ENCODE measurements around the gene RCAN2. TPM values are rescaled to one million over a fixed set of nuclear protein-coding genes. Genes with fewer than 3 reads are reported as not detected.

Gene RCAN2
- total and polyA plus RNA-seq, 8 donors, result 1.7 to 19.0 (median 3.4) TPM

GRCh38 chr6:46444772-46445454 is 46.3 kb downstream of the RCAN2 start:
- Histone ChIP-seq H3K27ac (no peak overlapping the region), H3K36me3 (no peaks in the 10 kb centered on the region), H3K9me3 (no peaks in the 10 kb centered on the region), H3K4me3 (no peak overlapping the region), H3K4me1 (peaks cover 0 to 4% (median 0%) of the 10 kb centered on the region in 3 donors), H3K27me3 (no peaks in the 10 kb centered on the region)
- no peak for TF ChIP-seq CTCF (IDR thresholded peaks at IDR 0.05)
- peak in 1 of 6 donors; percentile 53 for DNase-seq
- intact Hi-C loops (cut with DNase I), result no loop called here
- WGBS, 2 donors, result 76 to 92% methylated on average over 3 of the region's 3 CpGs
- FAIRE-seq, result no peak
- no peak for ATAC-seq

- FAIRE-seq, result no peak
- WGBS, 2 donors, result 85 to 88% methylated on average over 3 of the region's 3 CpGs
- intact Hi-C loops (cut with DNase I), result no loop called here
Measured at GRCh38 chr6:46443623-46444022, 47.6 kb downstream of the RCAN2 start.

GRCh38 chr6:46440641-46441040 is 50.6 kb downstream of the RCAN2 start:
- Histone ChIP-seq H3K27me3 (no peaks in the 10 kb centered on the region), H3K9me3 (no peaks in the 10 kb centered on the region), H3K4me1 (peaks cover 0 to 4% (median 0%) of the 10 kb centered on the region in 3 donors), H3K4me3 (no peak overlapping the region), H3K27ac (no peak overlapping the region), H3K36me3 (no peaks in the 10 kb centered on the region)
- WGBS, 2 donors, result 33 to 38% methylated on average over 1 of the region's 1 CpG
- FAIRE-seq (no peak), ATAC-seq (no peak), DNase-seq (no peak)
- intact Hi-C loops (cut with DNase I), result no loop called here
- TF ChIP-seq CTCF (IDR thresholded peaks at IDR 0.05), result no peak

More at GRCh38 chr6:46443623-46444022, 47.6 kb downstream of the RCAN2 start:
- Histone ChIP-seq H3K27me3 (no peaks in the 10 kb centered on the region), H3K36me3 (no peaks in the 10 kb centered on the region), H3K9me3 (no peaks in the 10 kb centered on the region), H3K27ac (no peak overlapping the region), H3K4me1 (peaks cover 0 to 4% (median 0%) of the 10 kb centered on the region in 3 donors), H3K4me3 (no peak overlapping the region)
- ATAC-seq (no peak), DNase-seq (no peak)
- no peak for TF ChIP-seq CTCF (IDR thresholded peaks at IDR 0.05)

GRCh38 chr6:46440141-46440540 is 51.1 kb downstream of the RCAN2 start:
- no peak for TF ChIP-seq CTCF (IDR thresholded peaks at IDR 0.05)
- H3K27ac ChIP-seq, result no peak overlapping the region
- 76 to 77% methylated on average over 2 of the region's 2 CpGs for WGBS, 2 donors
- no peak overlapping the region for H3K4me3 ChIP-seq
- no peaks in the 10 kb centered on the region for H3K9me3 ChIP-seq
- intact Hi-C loops (cut with DNase I), result no loop called here
- no peaks in the 10 kb centered on the region for H3K27me3 ChIP-seq
- FAIRE-seq (no peak), DNase-seq (no peak), ATAC-seq (no peak)
- H3K36me3 ChIP-seq, result no peaks in the 10 kb centered on the region
- H3K4me1 ChIP-seq, result peaks cover 0 to 4% (median 0%) of the 10 kb centered on the region in 3 donors

- Histone ChIP-seq H3K9me3 (no peaks in the 10 kb centered on the region), H3K4me3 (no peak overlapping the region), H3K36me3 (no peaks in the 10 kb centered on the region), H3K27me3 (no peaks in the 10 kb centered on the region), H3K4me1 (peaks cover 0 to 4% (median 0%) of the 10 kb centered on the region in 3 donors), H3K27ac (no peak overlapping the region)
- DNase-seq (no peak), ATAC-seq (no peak), FAIRE-seq (no peak)
- intact Hi-C loops (cut with DNase I), result no loop called here
- no peak for TF ChIP-seq CTCF (IDR thresholded peaks at IDR 0.05)
- WGBS, 2 donors, result 91 to 94% methylated on average over 4 of the region's 4 CpGs
Measured at GRCh38 chr6:46438245-46438644, 53.0 kb downstream of the RCAN2 start.

Measured in pancreas (tissue), 10 donors.